Urothelium cell line (cell line): ENCODE results near the gene FBXW7.

Experiments used
- DNase-seq: peaks from one replicate; pipeline ENCODE4 v3.0.0; 2011; ENCODE audit warnings: low spot score, mixed read lengths
- FAIRE-seq: peaks from 2 replicates; lab custom pipeline; 2011; peaks lifted over from hg19 to GRCh38; lab: Jason Lieb, UNC

FBXW7 gene

GRCh38 chr4:152301381-152301780 lies 234.5 kb downstream of the FBXW7 start:
- FAIRE-seq (no peak), DNase-seq (no peak)

- DNase-seq: no peak
- no peak for FAIRE-seq
These were observed 236.3 kb downstream of the FBXW7 start for GRCh38 chr4:152299553-152299952.

- no peak for FAIRE-seq
These were observed 239.5 kb downstream of the FBXW7 start for GRCh38 chr4:152296386-152296785.

GRCh38 chr4:152294765-152295164 lies 241.1 kb downstream of the FBXW7 start:
- FAIRE-seq (no peak), DNase-seq (no peak)

More at GRCh38 chr4:152296386-152296785, 239.5 kb downstream of the FBXW7 start:
- DNase-seq: no peak

GRCh38 chr4:152294331-152294730 lies 241.6 kb downstream of the FBXW7 start:
- DNase-seq (no peak), FAIRE-seq (no peak)

GRCh38 chr4:152293527-152293926 lies 242.4 kb downstream of the FBXW7 start:
- FAIRE-seq: no peak
- no peak for DNase-seq

GRCh38 chr4:152290366-152290921 lies 245.4 kb downstream of the FBXW7 start:
- FAIRE-seq (no peak), DNase-seq (no peak)

- no peak for DNase-seq
- FAIRE-seq: no peak
These were observed 246.0 kb downstream of the FBXW7 start for GRCh38 chr4:152289941-152290340.

GRCh38 chr4:152289541-152289940 lies 246.4 kb downstream of the FBXW7 start:
- DNase-seq (no peak), FAIRE-seq (no peak)

GRCh38 chr4:152283801-152284470 lies 252.0 kb downstream of the FBXW7 start:
- DNase-seq: no peak
- no peak for FAIRE-seq

GRCh38 chr4:152281822-152282221 lies 254.1 kb downstream of the FBXW7 start:
- no peak for FAIRE-seq

GRCh38 chr4:152281211-152281610 lies 254.7 kb downstream of the FBXW7 start:
- DNase-seq (no peak), FAIRE-seq (no peak)

More at GRCh38 chr4:152281822-152282221, 254.1 kb downstream of the FBXW7 start:
- DNase-seq: no peak

- no peak for FAIRE-seq
These were observed 256.7 kb downstream of the FBXW7 start for GRCh38 chr4:152279234-152279566.

GRCh38 chr4:152278505-152279233 lies 257.2 kb downstream of the FBXW7 start:
- DNase-seq (no peak), FAIRE-seq (no peak)

More at GRCh38 chr4:152279234-152279566, 256.7 kb downstream of the FBXW7 start:
- no peak for DNase-seq

- FAIRE-seq (no peak), DNase-seq (no peak)
These were observed 257.8 kb downstream of the FBXW7 start for GRCh38 chr4:152278172-152278504.

- DNase-seq: no peak
- no peak for FAIRE-seq
These were observed 258.6 kb downstream of the FBXW7 start for GRCh38 chr4:152277333-152277732.

- DNase-seq (no peak), FAIRE-seq (no peak)
These were observed 262.5 kb downstream of the FBXW7 start for GRCh38 chr4:152273343-152273742.
